Forelimb muscle (tissue), 1 donor: ENCODE results near the gene ST6GAL1. TPM values are rescaled to one million over a fixed set of nuclear protein-coding genes. Genes with fewer than 3 reads are reported as not detected.
"Not testable (repeated sequence)": the region's sequence is repeated elsewhere in the genome, so short reads cannot be mapped to it uniquely, and the experiment has no call there.

Experiments used
- DNase-seq: peaks from one replicate; pipeline ENCODE4 v3.0.0-alpha.2; 2013; ENCODE audit warnings: low read depth
- polyA plus RNA-seq: library from polyadenylated mRNA; unstranded; fragments of 120-200 nt; gene quantifications from one replicate; pipeline ENCODE4 v1.2.1, GENCODE V29; 2013; ENCODE audit not compliant: insufficient read length

Gene ST6GAL1
- polyA plus RNA-seq, 1 donor, result 11.9 TPM

GRCh38 chr3:186993210-186993782, 63.0 kb downstream of the ST6GAL1 start:
- no peak for DNase-seq

- no peak for DNase-seq
Observed at GRCh38 chr3:186994000-186994955, 64.0 kb downstream of the ST6GAL1 start.

GRCh38 chr3:186996356-186996755, 66.0 kb downstream of the ST6GAL1 start:
- no peak for DNase-seq

- no peak for DNase-seq
Observed at GRCh38 chr3:186997061-186997460, 66.7 kb downstream of the ST6GAL1 start.

GRCh38 chr3:186997473-186997939, 67.2 kb downstream of the ST6GAL1 start:
- no peak for DNase-seq

- DNase-seq, result no peak
Observed at GRCh38 chr3:186998937-186999368, 68.6 kb downstream of the ST6GAL1 start.

GRCh38 chr3:187000711-187001151, 70.4 kb downstream of the ST6GAL1 start:
- no peak for DNase-seq

GRCh38 chr3:187002915-187003314, 72.6 kb downstream of the ST6GAL1 start:
- DNase-seq, result no peak

- DNase-seq, result no peak
Observed at GRCh38 chr3:187005827-187006481, 75.6 kb downstream of the ST6GAL1 start.

GRCh38 chr3:187006864-187007630, 76.7 kb downstream of the ST6GAL1 start:
- DNase-seq, result no peak

- DNase-seq, result not testable (repeated sequence)
Observed at GRCh38 chr3:187010382-187010781, 80.1 kb downstream of the ST6GAL1 start.

- DNase-seq, result no peak
Observed at GRCh38 chr3:187011915-187012314, 81.6 kb downstream of the ST6GAL1 start.

GRCh38 chr3:187012609-187013051, 82.3 kb downstream of the ST6GAL1 start:
- no peak for DNase-seq

GRCh38 chr3:187013159-187013716, 82.9 kb downstream of the ST6GAL1 start:
- no peak for DNase-seq

- DNase-seq, result no peak
Observed at GRCh38 chr3:187014417-187014864, 84.1 kb downstream of the ST6GAL1 start.

GRCh38 chr3:187015903-187016638, 85.7 kb downstream of the ST6GAL1 start:
- DNase-seq, result no peak

GRCh38 chr3:187016639-187017345, 86.5 kb downstream of the ST6GAL1 start:
- no peak for DNase-seq

- no peak for DNase-seq
Observed at GRCh38 chr3:187017511-187018230, 87.3 kb downstream of the ST6GAL1 start.

- no peak for DNase-seq
Observed at GRCh38 chr3:187019542-187020072, 89.3 kb downstream of the ST6GAL1 start.
